ENCODE data around the gene KCTD1.

Gene KCTD1

DNA sequence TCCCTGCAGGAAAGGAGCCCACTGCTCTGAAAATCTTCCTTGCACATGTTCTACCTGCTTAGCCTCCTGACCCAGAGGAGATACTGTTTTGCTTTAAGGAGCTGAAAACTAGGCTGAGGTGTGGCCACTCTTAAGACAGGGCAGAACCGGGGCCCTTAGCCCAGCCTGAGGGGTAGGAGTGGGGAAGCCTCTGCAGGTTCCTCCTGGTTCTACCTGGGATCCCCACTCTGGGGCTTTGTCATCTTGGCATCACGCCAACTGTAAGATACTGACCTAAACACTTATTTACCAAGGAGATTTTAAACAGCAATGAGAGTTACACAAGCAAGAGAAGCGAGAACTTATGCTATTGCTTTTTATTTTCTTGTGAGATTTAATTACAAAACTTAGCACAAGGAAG, 86.9 kb downstream of the KCTD1 start:
- H3K4me2 ChIP-seq (ENCODE audit: low read depth, low read length, poor library complexity, severe bottlenecking) = no peak overlapping the region
- no peaks in the 10 kb centered on the region for H3K27me3 ChIP-seq (ENCODE audit: insufficient read depth, low read length, poor library complexity, severe bottlenecking)
- H3K9me3 ChIP-seq (ENCODE audit: insufficient read depth, low read depth, low read length) = no peaks in the 10 kb centered on the region
- TF ChIP-seq EZH2phosphoT487 (IDR thresholded peaks at IDR 0.05; ENCODE audit: borderline replicate concordance) (no peak), CTCF (conservative IDR thresholded peaks at IDR 0.05; ENCODE audit: low read length) (no peak)
- peaks cover 16% of the 10 kb centered on the region for H3K4me1 ChIP-seq (ENCODE audit: insufficient read depth, low read length, poor library complexity, severe bottlenecking)
- H3K4me3 ChIP-seq (ENCODE audit: low read length, poor library complexity, severe bottlenecking) = no peak overlapping the region
- H3K9ac ChIP-seq (ENCODE audit: low read depth, low read length, poor library complexity, severe bottlenecking) = no peak overlapping the region
- H4K20me1 ChIP-seq (ENCODE audit: insufficient read depth, low read length, poor library complexity, severe bottlenecking) = no peaks in the 10 kb centered on the region
- no peak overlapping the region for H2AFZ ChIP-seq (ENCODE audit: low read length)
- no peaks in the 10 kb centered on the region; the same call in 1 of the 2 replicates for H3K36me3 ChIP-seq (ENCODE audit: insufficient read depth, low read length)
- no peaks in the 10 kb centered on the region for H3F3A ChIP-seq (ENCODE audit: low read depth)
- H3K79me2 ChIP-seq (ENCODE audit: insufficient read depth, low read length) = no peaks in the 10 kb centered on the region
- H3K9me2 ChIP-seq (replicated peaks; ENCODE audit: low read depth, low read length) = no peaks in the 10 kb centered on the region

DNA sequence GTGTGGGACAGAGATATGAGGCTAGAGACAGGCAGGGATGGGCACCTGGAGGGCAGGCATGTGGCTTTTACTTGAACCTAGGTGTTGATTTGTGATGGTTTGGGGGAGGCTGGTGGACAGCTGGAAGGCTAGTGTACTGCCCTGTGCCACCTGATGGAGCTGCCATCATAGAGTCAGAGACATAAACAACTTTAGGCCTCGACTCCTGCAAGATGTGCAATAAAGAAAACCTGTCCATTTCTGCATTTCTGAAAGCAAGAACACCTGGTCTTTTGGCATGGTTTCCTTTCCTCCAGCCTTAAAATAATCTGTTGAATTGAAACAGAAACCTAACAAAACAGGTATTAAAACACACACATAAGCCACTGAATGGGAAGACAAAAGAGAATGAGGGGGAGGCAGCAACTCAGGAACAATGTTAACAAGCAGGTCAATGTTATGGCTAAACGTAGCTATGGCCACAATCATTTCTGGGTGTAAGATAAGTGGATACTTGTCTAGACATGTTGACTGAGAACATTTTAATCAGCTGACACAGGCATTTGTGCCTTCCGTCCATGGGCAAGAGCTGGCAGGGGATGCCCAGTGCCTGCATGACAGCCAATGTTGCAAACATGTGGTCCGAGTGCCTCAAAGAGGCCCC, 87.8 kb downstream of the KCTD1 start:
- peaks cover 16% of the 10 kb centered on the region for H3K4me1 ChIP-seq (ENCODE audit: insufficient read depth, low read length, poor library complexity, severe bottlenecking)
- no peaks in the 10 kb centered on the region for H3K27me3 ChIP-seq (ENCODE audit: insufficient read depth, low read length, poor library complexity, severe bottlenecking)
- no peak overlapping the region for H3K4me3 ChIP-seq (ENCODE audit: low read length, poor library complexity, severe bottlenecking)
- H3K79me2 ChIP-seq (ENCODE audit: insufficient read depth, low read length) = no peaks in the 10 kb centered on the region
- H3F3A ChIP-seq (ENCODE audit: low read depth) = no peaks in the 10 kb centered on the region
- H3K36me3 ChIP-seq (ENCODE audit: insufficient read depth, low read length) = no peaks in the 10 kb centered on the region; the same call in 1 of the 2 replicates
- no peak overlapping the region for H2AFZ ChIP-seq (ENCODE audit: low read length)
- no peaks in the 10 kb centered on the region for H4K20me1 ChIP-seq (ENCODE audit: insufficient read depth, low read length, poor library complexity, severe bottlenecking)
- no peaks in the 10 kb centered on the region for H3K9me3 ChIP-seq (ENCODE audit: insufficient read depth, low read depth, low read length)
- TF ChIP-seq CTCF (conservative IDR thresholded peaks at IDR 0.05; ENCODE audit: low read length) (no peak), EZH2phosphoT487 (IDR thresholded peaks at IDR 0.05; ENCODE audit: borderline replicate concordance) (no peak)
- no peak overlapping the region for H3K4me2 ChIP-seq (ENCODE audit: low read depth, low read length, poor library complexity, severe bottlenecking)
- H3K9ac ChIP-seq (ENCODE audit: low read depth, low read length, poor library complexity, severe bottlenecking) = no peak overlapping the region
- no peaks in the 10 kb centered on the region for H3K9me2 ChIP-seq (replicated peaks; ENCODE audit: low read depth, low read length)

DNA sequence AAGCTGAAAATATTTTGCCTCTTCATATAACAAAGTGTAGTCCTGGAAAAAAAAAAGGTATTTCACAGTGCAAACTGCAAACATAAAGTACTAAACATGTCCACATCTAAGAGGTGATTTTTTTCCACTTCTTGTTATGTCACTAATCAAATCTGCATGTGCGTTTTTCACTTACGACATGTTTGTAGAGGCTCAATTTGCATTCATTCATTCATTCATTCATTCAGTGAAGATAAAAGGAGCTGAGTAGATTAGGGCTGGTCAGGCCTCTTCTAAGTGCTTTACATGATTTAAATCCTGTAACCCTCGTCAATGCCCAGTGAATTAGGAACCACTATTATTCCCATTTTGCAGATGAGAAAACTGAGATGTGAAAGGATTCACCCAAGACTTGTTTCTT, 88.5 kb downstream of the KCTD1 start:
- Histone ChIP-seq H2AFZ (ENCODE audit: low read length) (no peak overlapping the region), H3K9me3 (ENCODE audit: insufficient read depth, low read depth, low read length) (no peaks in the 10 kb centered on the region), H3K9me2 (replicated peaks; ENCODE audit: low read depth, low read length) (no peaks in the 10 kb centered on the region), H3K4me3 (ENCODE audit: low read length, poor library complexity, severe bottlenecking) (no peak overlapping the region), H3K27me3 (ENCODE audit: insufficient read depth, low read length, poor library complexity, severe bottlenecking) (no peaks in the 10 kb centered on the region), H3K4me2 (ENCODE audit: low read depth, low read length, poor library complexity, severe bottlenecking) (no peak overlapping the region), H3K36me3 (ENCODE audit: insufficient read depth, low read length) (no peaks in the 10 kb centered on the region; the same call in 1 of the 2 replicates), H3F3A (ENCODE audit: low read depth) (no peaks in the 10 kb centered on the region), H3K4me1 (ENCODE audit: insufficient read depth, low read length, poor library complexity, severe bottlenecking) (peaks cover 16% of the 10 kb centered on the region), H3K9ac (ENCODE audit: low read depth, low read length, poor library complexity, severe bottlenecking) (no peak overlapping the region), H4K20me1 (ENCODE audit: insufficient read depth, low read length, poor library complexity, severe bottlenecking) (no peaks in the 10 kb centered on the region), H3K79me2 (ENCODE audit: insufficient read depth, low read length) (no peaks in the 10 kb centered on the region)
- TF ChIP-seq CTCF (conservative IDR thresholded peaks at IDR 0.05; ENCODE audit: low read length) = no peak
- TF ChIP-seq EZH2phosphoT487 (IDR thresholded peaks at IDR 0.05; ENCODE audit: borderline replicate concordance) = no peak
